HG03097 (cell line): Measurements from ENCODE around the gene CSPG5.

ENCODE experiments used
- ATAC-seq: cut with Tn5 transposase; IDR thresholded peaks from one replicate; pipeline ENCODE4 v1.9.1; 2021; ENCODE audit not compliant: unreplicated experiment, low FRiP score

The CSPG5 gene

DNA sequence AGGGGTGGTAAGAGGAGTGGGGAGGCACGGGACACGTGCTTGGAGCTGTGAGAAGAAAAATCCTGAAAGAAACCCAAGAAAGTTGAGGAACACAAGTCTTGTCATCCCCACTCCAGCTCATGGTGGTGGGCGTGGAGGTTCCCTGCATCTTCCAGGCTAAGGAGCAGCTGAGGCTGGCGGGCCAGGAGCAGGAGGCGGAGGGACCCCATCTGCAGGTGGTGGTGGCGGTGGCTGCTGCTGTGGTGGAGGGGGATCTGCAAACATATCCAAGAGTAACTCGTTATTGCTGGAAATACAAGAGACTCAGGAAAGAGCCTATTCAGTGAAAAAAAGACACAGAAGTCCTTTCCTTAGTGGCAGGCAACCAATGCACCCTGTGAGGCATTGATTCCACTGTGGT is 9.4 kb upstream of the CSPG5 start:
- no peak for ATAC-seq

DNA sequence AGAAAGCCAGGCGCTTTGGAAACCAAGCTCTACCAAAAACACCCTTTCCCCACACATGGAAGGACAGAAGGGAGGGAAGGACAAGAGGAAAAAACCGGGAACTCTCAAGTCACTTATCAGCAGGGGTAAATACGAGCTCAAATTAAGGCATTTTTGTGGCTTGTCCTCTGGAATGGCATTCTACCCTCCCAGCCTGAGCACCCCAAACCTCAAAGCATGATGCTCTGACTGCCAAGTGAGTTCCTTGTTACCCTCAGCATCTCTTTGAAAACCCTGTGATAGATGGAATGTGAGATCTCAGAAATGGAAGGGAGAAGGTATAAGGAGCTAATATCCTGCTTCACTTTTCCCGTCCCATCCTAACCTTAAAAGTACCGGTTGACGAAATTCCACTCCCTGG is 8.1 kb upstream of the CSPG5 start:
- no peak for ATAC-seq

DNA sequence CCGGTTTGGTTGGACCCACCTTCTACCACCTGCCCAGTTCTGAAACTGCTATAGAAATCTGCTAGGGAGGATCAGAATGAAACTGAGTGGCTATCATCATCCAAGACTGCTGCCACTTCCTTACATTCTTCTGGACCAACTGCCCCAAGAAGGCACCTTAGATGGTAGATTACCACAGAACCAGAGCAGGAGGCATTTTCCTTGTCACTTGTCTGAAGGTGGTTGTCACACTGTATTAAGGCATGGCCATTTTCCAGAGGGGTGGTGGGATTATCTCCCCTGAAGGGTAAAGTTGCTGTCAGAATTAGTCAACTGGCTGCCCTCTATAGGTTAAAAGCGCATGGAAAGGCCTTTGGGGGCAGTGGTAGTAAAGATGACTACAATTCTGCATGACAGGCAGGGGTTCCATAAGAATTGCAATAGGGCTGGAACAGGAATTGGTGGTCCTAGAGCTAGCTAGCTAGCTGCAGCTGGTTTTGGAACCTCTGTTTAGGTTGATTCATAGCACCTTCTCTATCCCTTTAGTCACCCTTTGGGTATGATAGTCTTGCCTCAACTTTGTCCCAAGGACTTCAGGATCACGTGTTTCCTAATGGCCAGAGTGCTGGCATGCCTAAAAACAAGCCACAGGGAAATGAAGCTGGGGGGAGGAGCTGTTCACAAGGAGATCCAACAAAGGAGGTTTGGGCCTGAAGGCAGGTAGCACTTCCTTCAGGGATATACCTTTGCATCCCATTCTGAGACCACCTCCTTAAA is 4.8 kb upstream of the CSPG5 start:
- ATAC-seq = no peak

GRCh38 chr3:47581835-47582234 is 3.2 kb upstream of the CSPG5 start:
- no peak for ATAC-seq

GRCh38 chr3:47581422-47581821 is 2.8 kb upstream of the CSPG5 start:
- ATAC-seq = no peak

DNA sequence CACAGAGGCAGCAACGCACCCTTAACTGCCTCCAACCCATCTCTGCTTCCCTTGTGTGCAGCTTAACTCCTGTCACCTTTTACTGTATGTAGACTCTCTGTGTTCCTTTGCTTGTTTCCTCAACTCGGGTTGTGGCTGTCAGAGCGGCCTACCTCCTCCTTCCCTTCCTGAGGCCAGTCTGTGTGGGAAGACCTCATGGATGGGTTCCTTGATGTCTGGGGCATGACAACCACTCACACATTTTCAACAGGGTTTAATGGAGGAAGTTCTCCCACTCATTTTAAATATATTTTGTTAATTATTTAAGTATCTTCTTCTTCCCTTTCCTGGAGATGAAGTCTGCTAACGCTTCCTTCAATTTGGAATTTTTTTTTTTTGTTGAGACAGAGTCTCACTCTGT is 1.8 kb upstream of the CSPG5 start:
- ATAC-seq = no peak

- no peak for ATAC-seq
Observed at GRCh38 chr3:47579875-47580274, 1.2 kb upstream of the CSPG5 start.

GRCh38 chr3:47578119-47578632 is 489 bp downstream of the CSPG5 start:
- no peak for ATAC-seq

DNA sequence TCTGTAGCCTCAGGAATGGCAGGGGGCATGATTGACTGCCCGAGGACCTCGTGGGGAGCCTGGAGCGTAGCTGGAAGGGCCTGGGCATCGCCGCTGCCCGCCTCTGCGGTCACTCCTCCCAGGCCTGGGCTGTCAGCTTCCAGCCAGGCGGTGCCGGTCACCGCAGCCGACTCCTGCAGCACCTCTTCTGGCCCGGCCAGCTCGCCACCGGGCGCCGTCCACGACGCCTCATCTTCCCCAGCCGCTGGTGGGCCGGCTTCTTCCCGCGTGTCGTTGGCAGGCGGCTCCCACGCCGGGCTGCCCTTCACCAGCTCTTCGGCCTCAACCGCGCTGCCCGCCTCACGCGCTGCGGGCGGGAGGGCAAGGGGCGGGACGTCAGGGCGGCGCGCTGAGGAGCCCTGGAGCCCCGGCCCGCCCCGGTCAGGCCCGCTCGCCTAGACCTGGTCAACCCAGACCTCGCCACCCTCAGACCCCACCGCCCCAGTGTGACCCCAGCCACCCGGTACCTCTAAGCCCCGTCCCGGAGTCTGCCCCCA is 1.0 kb downstream of the CSPG5 start:
- no peak for ATAC-seq

- ATAC-seq = no peak
Observed at GRCh38 chr3:47573190-47574172, 5.2 kb downstream of the CSPG5 start.

DNA sequence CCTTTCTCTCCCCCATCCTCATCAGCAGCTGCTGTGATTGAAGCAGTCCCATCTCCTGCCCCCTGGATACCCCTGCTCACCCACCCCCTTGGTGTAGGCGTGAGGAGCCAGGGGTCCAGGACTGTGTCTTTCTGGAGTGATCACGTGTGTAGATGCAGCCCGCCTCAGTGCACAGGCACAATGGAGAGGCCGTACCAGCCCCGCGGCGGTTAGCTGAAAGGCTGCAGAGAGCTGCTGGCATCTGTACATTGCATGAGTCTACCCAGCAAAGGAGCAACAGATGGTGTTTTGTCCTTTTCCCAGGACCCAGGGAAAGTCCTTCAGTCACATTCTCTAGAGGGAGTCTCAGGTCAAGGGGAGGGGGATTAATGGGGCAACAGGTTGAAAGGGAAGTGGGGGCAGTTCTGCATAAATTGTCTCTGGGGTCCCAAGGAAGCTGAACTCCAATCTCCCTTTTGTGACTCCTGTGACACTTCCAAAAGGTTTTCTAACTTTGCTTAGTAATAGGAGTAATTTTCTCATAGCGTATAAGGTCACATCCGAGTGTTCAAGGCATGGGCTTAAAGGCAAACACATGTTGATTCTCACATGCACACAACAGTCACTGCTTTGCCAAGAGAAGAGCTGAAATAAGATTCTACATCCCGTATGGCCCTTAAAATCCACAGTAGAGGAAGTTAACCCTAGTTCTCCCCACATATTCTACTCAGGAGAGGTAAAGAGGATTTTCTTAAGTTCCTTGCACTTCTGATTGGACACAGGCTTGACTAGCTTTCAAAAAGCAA is 7.1 kb downstream of the CSPG5 start:
- no peak for ATAC-seq

DNA sequence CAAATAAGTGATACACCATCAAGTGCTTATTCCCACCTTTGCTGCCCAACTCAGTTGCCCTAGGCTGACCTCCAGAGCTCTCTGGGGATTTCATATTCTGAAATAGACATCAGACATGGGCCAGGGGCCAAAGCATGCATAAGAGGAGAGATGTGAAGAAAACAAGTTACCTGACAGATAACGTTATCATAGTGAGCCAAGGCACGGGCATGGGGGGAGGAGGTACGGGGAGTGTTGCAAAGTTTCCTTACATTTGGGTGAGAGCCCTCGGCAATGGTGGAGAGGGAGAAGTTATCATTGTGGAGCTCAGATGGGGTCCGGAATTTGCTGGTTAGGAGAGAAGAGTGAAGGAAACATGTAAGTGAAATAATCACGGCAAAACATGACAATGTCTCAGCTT is 9.8 kb downstream of the CSPG5 start:
- ATAC-seq = no peak

- no peak for ATAC-seq
Observed at GRCh38 chr3:47567149-47567548, 11.5 kb downstream of the CSPG5 start.

GRCh38 chr3:47566667-47567066 is 12.0 kb downstream of the CSPG5 start:
- no peak for ATAC-seq

- ATAC-seq = no peak
Observed at GRCh38 chr3:47565734-47566550, 12.7 kb downstream of the CSPG5 start.

DNA sequence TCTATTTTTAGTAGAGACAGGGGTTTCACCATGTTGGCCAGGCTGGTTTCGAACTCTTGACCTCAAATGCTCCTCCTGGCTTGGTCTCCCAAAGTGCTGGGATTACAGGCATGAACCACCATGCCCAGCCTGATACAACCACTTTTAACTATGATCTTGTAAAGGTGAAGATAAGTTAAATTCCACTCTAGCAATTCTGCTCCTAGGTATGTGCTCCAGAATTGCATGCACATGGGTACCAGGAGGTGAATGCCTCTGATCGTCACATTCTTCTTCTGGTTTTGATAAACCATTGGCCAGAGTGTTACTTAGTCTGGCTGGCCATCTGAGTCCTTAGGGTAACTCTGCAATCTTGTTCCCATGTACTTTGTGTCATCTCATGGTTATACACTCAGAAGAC is 22.3 kb downstream of the CSPG5 start:
- ATAC-seq = no peak

- ATAC-seq = no peak
Observed at GRCh38 chr3:47554335-47554734, 24.3 kb downstream of the CSPG5 start.

GRCh38 chr3:47553407-47553806 is 25.3 kb downstream of the CSPG5 start:
- no peak for ATAC-seq

DNA sequence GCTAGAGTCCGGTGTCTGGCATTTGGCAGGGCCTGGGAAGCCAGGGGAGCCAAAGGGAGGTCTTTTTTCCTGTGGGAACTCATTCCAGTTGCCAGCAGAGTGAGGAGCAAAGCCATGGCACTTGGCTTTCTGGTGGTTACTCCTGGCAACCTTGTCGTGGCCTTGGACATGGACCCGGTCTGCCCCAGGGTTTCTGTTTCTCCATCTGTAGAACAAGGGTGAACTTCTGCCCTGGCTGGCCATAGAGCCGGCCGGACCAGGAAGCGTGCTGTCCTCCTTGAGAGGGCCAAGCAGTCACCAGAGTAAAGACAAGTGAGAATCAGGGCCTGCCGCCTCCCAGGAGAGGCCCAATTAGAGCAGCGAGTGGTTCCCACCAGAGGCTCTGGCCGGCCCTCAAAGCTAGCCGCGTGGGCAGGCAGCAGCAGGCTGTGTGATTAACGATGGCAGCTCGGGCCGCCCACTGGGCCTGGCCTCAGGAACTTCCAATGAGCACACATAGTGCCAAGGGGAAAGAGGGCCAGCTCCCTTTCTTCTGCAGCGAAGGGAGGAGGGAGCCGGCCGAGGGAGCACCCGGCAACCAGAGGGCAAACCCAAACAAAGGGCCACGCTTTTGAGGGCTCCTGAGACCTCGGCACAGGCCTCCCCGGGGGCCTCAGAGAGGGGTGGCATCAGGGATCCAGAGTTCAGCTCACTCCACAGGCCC is 36.0 kb downstream of the CSPG5 start:
- ATAC-seq = no peak
